Mesodermal cell (in vitro differentiated cells): ENCODE results near the gene NRIP1.

Source experiments
- H3K27ac ChIP-seq: 2 replicates; pipeline ENCODE4 v1.7.0; 2013; ENCODE audit warnings: mild to moderate bottlenecking, low read depth, low read length, moderate library complexity; ENCODE audit not compliant: severe bottlenecking
- H3K36me3 ChIP-seq: 2 replicates; pipeline ENCODE4 v1.7.1; 2013; ENCODE audit warnings: mild to moderate bottlenecking, low read length, moderate library complexity; ENCODE audit not compliant: control insufficient read depth, insufficient read depth
- H3K4me1 ChIP-seq: one replicate; pipeline ENCODE4 v1.7.1; 2013; ENCODE audit warnings: mild to moderate bottlenecking, low read length; ENCODE audit not compliant: insufficient read depth, control insufficient read depth, poor library complexity, severe bottlenecking
- H3K4me3 ChIP-seq: 2 replicates; pipeline ENCODE4 v1.7.0; 2013; ENCODE audit warnings: low read length, control low read depth, mild to moderate bottlenecking; ENCODE audit not compliant: insufficient read depth, poor library complexity, severe bottlenecking; ENCODE audit errors: extremely low read depth
- H3K9me3 ChIP-seq: 2 replicates; pipeline ENCODE4 v1.7.1; 2013; ENCODE audit warnings: mild to moderate bottlenecking, low read length, moderate library complexity; ENCODE audit not compliant: control insufficient read depth
- WGBS, 2 experiments: methylation state at CpG; one replicate each; pipeline ENCODE4 v1.1.5; 2013; ENCODE audit warnings: missing lambda C conversion rate in 2 of 2; ENCODE audit not compliant: insufficient coverage in 2 of 2; 5-methylcytosine and 5-hydroxymethylcytosine counted together

The NRIP1 gene

DNA sequence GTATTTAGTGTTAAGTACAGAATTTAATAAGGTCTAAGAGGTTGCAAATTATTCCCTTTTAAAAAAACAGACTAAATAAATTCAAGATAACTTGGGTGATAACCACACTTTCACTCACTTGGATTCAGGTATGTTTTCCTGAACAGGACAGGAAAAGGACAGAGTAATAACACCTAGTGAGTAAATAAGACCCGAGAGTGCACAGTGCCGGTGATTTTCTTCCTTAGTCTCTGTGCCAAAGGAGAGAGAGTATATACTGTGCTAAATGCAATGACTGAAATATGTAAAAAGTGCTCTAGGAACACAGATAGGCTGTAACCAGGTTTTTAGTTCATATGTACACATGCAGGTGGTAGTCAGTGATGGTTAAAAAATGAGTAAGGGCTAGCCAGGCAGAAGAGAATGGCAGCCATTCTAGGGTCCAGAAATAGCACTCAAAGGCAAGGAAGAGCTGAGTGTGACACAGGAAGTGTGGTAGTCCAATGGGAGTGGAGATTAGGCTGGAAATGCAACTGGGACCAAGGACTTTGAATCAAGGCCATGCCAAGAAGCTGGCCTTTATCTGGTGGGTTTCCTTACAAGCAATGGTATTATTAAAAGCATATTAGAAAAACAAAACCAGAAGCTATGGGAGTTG, 58.1 kb downstream of the NRIP1 start:
- H3K36me3 ChIP-seq, result peaks cover 9% of the 10 kb centered on the region
- WGBS, 2 experiments, result 94 to 95% methylated on average over 2 of the region's 2 CpGs
- no peak overlapping the region for H3K27ac ChIP-seq
- H3K9me3 ChIP-seq, result no peaks in the 10 kb centered on the region
- peaks cover 13% of the 10 kb centered on the region for H3K4me1 ChIP-seq
- H3K4me3 ChIP-seq, result no peak overlapping the region

DNA sequence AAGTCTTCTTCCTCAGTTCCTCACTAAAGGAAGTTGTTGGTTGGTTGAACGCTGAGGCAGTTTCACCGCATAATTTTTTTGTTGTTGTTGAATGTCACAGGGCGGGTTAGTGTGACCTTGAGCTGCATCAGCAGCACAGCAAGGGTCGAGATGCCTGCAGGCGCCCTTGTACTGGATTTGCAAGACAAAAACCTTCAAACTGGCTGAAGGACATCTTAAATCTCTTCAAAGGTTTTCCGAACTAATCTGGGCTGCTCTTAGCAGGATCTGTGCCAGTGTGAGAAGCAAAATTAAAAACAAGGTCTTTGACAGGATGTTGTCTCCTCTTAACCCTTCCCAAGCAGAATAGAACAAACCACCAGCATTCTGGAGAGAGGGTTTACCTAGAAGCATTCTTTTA, 59.4 kb downstream of the NRIP1 start:
- no peaks in the 10 kb centered on the region for H3K9me3 ChIP-seq
- H3K4me3 ChIP-seq, result no peak overlapping the region
- WGBS, 2 experiments, result 18 to 24% methylated on average over 5 to 6 of the region's 6 CpGs
- H3K27ac ChIP-seq, result peak overlapping the region; percentile 19
- peaks cover 9% of the 10 kb centered on the region for H3K36me3 ChIP-seq
- peaks cover 13% of the 10 kb centered on the region for H3K4me1 ChIP-seq

DNA sequence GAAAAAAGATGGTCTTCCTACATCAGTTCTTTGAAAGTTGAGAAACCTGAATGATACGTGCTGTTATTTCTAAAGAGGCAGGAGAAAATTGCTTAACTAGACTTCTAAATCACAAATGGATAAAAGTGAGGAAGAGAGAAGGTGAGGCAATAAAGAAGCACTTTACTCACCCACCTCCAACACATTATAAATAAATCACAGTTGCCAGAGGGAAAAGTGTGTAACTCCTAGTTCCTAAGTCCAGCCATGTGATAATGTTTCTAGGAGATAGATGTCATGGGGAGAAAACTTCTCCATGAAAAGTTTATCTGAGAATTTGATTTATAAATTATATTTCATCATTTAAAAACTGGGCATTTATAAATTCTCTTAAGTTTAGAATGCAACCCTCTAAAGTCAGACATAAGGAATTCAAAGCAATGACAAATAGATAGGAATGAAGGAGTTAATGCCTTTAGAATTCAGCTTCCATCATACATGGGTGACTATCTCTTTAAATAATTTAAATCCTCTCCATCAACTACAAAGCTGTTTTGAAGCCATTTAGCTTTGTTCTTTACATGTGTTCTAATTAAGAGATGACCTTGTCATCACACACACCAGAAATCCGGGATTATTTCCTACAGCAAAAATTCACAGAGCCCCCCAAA, 60.0 kb downstream of the NRIP1 start:
- Histone ChIP-seq H3K9me3 (no peaks in the 10 kb centered on the region), H3K4me1 (peaks cover 13% of the 10 kb centered on the region), H3K4me3 (no peak overlapping the region), H3K36me3 (peaks cover 9% of the 10 kb centered on the region), H3K27ac (peak overlapping the region; percentile 19)
- WGBS, 2 experiments, result no CpG with 5 or more reads among the region's 2 CpGs

DNA sequence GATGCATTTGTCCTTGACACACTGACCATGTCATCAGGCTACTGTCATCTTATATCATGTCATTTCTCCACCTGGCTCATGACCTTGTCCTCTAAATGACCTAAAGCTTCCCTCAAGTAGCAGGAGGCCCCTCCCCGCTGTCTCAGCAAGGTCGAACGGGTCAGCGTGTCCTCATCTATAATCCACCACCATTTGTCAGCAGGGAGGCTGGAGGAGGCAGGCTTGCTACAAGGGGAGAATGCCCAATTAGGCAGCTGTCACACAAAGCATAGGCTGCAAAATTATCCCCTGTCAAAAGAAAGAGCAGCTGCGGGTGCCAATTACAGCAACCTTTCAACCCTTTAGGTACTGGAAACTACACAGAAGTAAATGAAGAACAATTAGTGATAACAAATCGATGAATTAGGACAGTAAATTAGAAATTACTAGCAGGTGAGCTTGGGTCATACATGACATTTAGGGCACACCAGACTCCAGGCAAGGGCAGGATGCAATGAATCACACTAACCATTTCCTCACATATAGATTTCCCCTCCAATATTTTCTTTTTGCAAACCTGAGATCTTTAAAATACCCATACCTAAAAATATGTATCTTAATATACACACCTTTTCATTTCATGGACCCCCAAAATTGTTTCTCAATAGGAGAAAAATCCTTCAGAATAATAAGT, 61.2 kb downstream of the NRIP1 start:
- Histone ChIP-seq H3K27ac (no peak overlapping the region), H3K4me3 (no peak overlapping the region), H3K4me1 (peaks cover 13% of the 10 kb centered on the region), H3K36me3 (peaks cover 9% of the 10 kb centered on the region), H3K9me3 (no peaks in the 10 kb centered on the region)
- 100% methylated on average over 1 of the region's 6 CpGs; no CpG with 5 or more reads in 1 of the 2 experiments for WGBS, 2 experiments

DNA sequence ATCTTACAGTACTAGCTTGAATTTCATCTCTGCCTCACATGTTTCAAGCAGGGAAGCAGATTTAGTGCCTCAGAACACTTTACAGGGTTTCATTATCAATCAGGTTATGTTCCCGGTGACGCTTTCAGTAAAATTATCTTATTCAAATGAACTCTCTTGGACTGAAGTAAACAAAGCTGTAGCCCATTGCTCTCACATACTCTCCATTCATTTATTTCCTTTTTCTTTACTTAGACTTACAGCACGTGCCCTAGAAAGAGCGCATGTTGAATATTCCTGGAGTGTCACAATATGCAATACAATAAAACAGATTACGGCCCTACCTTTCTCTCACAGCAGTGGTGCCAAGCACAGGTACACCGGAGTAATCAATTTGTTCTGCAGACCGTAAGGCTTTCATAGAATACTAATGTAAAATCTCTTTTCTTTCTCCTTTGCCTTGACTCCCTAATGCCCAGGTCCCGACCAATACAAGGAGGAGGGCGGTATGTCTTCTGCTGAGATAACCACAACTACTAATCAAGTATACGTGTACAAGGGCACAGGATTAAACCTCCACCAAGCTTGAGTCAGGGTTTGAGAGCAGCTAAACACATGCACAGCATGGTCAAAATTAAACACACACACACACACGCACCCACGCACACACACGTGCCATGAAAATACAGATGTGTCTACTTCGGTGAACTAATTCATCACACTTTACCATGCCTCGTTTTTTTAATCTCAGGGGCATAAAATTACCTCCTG, 62.8 kb downstream of the NRIP1 start:
- H3K4me1 ChIP-seq, result peaks cover 11% of the 10 kb centered on the region
- WGBS, 2 experiments, result 74 to 78% methylated on average over 11 to 13 of the region's 15 CpGs
- H3K36me3 ChIP-seq, result peaks cover 3% of the 10 kb centered on the region
- H3K4me3 ChIP-seq, result no peak overlapping the region
- no peaks in the 10 kb centered on the region for H3K9me3 ChIP-seq
- H3K27ac ChIP-seq, result no peak overlapping the region

DNA sequence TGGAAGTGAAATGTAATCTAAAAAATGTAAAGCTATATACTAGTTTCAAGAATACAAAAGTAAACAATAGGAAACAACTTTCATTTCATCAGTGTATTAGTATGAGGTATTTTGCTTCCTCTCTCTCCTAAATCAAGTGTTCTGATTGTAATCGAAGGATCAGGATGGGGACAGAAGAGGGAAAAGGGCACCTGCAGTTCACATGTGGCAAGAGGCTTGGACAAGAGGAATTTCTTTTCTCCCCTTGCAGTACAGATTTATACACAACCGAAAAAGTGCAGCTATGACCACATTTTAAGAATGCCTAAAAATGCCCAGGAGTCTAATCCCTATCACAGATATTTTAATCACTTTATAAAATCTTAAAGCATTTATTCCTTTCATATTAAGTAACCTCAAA, 63.7 kb downstream of the NRIP1 start:
- Histone ChIP-seq H3K4me3 (no peak overlapping the region), H3K4me1 (peaks cover 13% of the 10 kb centered on the region), H3K36me3 (peaks cover 3% of the 10 kb centered on the region), H3K27ac (no peak overlapping the region), H3K9me3 (no peaks in the 10 kb centered on the region)
- WGBS, 2 experiments, result 91 to 100% methylated on average over 1 of the region's 2 CpGs

DNA sequence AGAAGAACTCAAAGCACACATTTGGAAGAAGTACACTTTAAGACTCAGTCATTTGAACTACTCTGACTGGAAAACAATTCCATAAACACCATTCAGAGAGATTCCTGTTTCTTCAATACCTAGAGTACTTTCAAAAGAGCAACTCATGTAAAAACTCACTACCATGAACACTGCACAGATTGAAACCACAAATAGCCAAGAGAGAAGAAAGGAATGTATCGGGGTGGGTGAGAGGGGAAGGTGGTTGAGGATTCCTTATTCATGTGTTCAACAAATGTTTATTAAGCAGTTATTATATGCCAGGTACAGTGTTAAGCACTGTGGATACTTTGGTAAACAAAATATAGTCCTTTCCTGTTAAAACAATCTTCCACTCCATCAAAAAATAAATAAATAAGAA, 64.7 kb downstream of the NRIP1 start:
- H3K36me3 ChIP-seq, result peaks cover 3% of the 10 kb centered on the region
- no peak overlapping the region for H3K4me3 ChIP-seq
- H3K4me1 ChIP-seq, result peaks cover 7% of the 10 kb centered on the region
- H3K9me3 ChIP-seq, result no peaks in the 10 kb centered on the region
- no peak overlapping the region for H3K27ac ChIP-seq
- WGBS, 2 experiments, result no CpG with 5 or more reads among the region's 1 CpG

DNA sequence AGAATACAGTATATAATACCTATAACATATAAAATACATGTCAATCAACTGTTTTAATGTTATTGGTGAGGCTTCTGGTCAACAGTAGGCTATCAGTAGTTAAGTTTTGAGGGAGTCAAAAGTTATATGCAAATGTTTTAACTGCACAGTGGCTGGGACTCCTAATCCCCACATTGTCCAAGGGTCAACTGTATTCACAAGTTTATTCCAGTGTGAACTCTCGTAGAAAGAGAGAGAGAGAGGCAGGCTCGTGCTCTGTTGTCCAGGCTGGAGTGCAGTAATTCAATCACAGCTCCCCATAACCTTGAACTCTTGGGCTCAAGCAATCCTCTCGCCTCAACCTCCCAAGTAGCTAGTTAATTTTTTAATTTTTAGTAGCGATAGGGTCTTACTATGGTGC, 66.0 kb downstream of the NRIP1 start:
- Histone ChIP-seq H3K9me3 (no peaks in the 10 kb centered on the region), H3K36me3 (peaks cover 3% of the 10 kb centered on the region), H3K4me1 (peaks cover 6% of the 10 kb centered on the region), H3K4me3 (no peak overlapping the region), H3K27ac (no peak overlapping the region)
- WGBS, 2 experiments, result 71 to 100% methylated on average over 1 of the region's 4 CpGs

DNA sequence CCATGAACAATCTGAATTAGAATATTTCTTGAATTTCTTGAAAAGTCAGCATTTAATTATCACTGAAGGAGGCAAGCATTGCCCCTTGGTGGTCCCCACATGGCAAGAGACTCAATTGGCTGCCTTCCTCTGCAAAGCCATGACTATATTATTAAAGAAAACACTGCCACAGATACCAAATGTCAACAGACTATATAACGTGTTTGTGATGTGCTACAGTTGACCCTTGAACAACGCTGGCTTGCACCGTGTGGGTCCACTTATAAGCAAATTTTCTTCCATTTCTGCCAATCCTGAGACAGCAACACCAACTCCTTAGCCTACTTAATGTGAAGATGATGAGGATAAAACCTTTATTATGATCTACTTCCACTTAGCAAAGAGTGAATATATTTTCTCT, 66.5 kb downstream of the NRIP1 start:
- H3K36me3 ChIP-seq, result peaks cover 3% of the 10 kb centered on the region
- no peak overlapping the region for H3K27ac ChIP-seq
- 100% methylated on average over 1 of the region's 3 CpGs; no CpG with 5 or more reads in 1 of the 2 experiments for WGBS, 2 experiments
- H3K4me1 ChIP-seq, result peaks cover 6% of the 10 kb centered on the region
- no peak overlapping the region for H3K4me3 ChIP-seq
- no peaks in the 10 kb centered on the region for H3K9me3 ChIP-seq

DNA sequence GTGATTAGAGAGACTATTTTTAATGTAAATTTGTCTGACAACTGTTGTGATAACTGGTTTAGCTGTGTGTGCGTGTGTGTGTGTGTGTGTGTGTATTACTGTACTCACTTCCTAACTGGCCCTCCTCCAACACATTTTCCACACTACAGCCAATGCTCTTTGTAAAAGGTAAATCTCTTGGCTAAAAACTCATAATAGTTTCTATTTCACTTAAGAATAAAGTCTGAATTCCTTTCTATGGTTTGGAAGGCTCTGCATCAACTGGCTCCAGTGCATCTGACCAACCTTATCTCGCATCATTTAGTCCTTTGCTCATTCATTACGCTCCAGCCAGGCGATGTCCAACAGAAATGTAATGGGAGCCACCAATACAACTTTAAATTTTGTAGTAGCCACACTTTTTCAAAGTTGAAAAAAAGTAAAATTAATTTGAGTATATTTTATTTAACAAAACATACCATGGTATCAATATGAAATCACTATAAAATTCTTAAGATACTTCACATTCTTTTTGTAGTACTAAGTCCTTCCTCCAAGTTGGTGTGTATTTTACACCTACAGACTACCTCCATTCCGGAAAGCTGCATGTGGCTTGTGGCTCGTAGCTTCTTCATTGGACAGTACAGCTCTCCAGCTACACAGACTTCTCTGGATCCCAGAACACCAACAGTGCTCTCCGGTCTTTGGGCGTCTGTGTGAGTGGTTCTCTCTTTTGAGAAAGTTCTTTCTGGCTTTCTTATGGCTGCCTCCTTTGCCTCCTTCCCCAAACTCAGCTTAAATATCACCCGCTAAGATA, 68.9 kb downstream of the NRIP1 start:
- H3K4me1 ChIP-seq, result peaks cover 9% of the 10 kb centered on the region
- WGBS, 2 experiments, result 84 to 96% methylated on average over 3 to 7 of the region's 9 CpGs
- H3K27ac ChIP-seq, result no peak overlapping the region
- peaks cover 3% of the 10 kb centered on the region for H3K36me3 ChIP-seq
- no peaks in the 10 kb centered on the region for H3K9me3 ChIP-seq
- no peak overlapping the region for H3K4me3 ChIP-seq
